ENCODE data around the gene RAB39B.
"Not testable (repeated sequence)": the region's sequence is repeated elsewhere in the genome, so short reads cannot be mapped to it uniquely, and the experiment has no call there.

DNA sequence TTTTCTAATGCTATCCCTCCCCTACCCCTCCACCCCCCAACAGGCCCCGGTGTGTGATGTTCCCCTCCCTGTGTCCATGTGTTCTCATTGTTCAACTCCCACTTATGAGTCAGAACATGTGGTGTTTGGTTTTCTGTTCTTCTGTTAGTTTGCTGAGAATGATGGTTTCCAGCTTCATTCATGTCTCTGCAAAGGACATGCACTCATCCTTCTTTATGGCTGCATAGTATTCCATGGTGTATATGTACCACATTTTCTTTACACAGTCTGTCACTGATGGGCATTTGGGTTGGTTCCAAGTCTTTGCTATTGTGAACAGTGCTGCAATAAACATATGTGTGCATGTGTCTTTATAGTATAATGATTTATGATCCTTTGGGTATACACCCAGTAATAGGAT, 3.7 kb upstream of the RAB39B start:
- TF ChIP-seq, protein P1, sequence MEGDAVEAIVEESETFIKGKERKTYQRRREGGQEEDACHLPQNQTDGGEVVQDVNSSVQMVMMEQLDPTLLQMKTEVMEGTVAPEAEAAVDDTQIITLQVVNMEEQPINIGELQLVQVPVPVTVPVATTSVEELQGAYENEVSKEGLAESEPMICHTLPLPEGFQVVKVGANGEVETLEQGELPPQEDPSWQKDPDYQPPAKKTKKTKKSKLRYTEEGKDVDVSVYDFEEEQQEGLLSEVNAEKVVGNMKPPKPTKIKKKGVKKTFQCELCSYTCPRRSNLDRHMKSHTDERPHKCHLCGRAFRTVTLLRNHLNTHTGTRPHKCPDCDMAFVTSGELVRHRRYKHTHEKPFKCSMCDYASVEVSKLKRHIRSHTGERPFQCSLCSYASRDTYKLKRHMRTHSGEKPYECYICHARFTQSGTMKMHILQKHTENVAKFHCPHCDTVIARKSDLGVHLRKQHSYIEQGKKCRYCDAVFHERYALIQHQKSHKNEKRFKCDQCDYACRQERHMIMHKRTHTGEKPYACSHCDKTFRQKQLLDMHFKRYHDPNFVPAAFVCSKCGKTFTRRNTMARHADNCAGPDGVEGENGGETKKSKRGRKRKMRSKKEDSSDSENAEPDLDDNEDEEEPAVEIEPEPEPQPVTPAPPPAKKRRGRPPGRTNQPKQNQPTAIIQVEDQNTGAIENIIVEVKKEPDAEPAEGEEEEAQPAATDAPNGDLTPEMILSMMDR (conservative IDR thresholded peaks at IDR 0.05; ENCODE audit: low read length) = not testable (repeated sequence)
- not testable (repeated sequence) for TF ChIP-seq EZH2phosphoT487 (IDR thresholded peaks at IDR 0.05; ENCODE audit: borderline replicate concordance, low read depth, low read length)

All from OCI-LY7 (cell line).